ENCODE results near the gene CDC42BPB. TPM values are rescaled to one million over a fixed set of nuclear protein-coding genes. Genes with fewer than 3 reads are reported as not detected.

Gene CDC42BPB
- total RNA-seq, 1 donor from 2014 or later, result 105 TPM

GRCh38 chr14:102916347-102917055, 140.8 kb downstream of the CDC42BPB start:
- ATAC-seq (no peak), DNase-seq (ENCODE audit: low spot score) (no peak)
- intact Hi-C loops (cut with DNase I), result loop anchor here (10.0 kb wide), 1 partner anchor 222 kb away; no protein-coding TSS in a partner anchor

- ATAC-seq, result no peak
- intact Hi-C loops (cut with DNase I), result loop anchor here (10.0 kb wide), 1 partner anchor 221 kb away; no protein-coding TSS in a partner anchor
- no peak for DNase-seq (ENCODE audit: low spot score)
These were observed 141.8 kb downstream of the CDC42BPB start for GRCh38 chr14:102915292-102916110.

GRCh38 chr14:102914474-102915291, 142.7 kb downstream of the CDC42BPB start:
- intact Hi-C loops (cut with DNase I), result loop anchor here (10.0 kb wide), 1 partner anchor 220 kb away; no protein-coding TSS in a partner anchor
- no peak for DNase-seq (ENCODE audit: low spot score)
- no peak for ATAC-seq

GRCh38 chr14:102913341-102914211, 143.8 kb downstream of the CDC42BPB start:
- intact Hi-C loops (cut with DNase I), result loop anchor here (10.0 kb wide), 1 partner anchor 219 kb away; no protein-coding TSS in a partner anchor

GRCh38 chr14:102911991-102912761, 145.2 kb downstream of the CDC42BPB start:
- ATAC-seq, result no peak
- DNase-seq (ENCODE audit: low spot score), result peak; percentile 45
- intact Hi-C loops (cut with DNase I), result loop anchor here (10.0 kb wide), 1 partner anchor 217 kb away; no protein-coding TSS in a partner anchor

More at GRCh38 chr14:102913341-102914211, 143.8 kb downstream of the CDC42BPB start:
- ATAC-seq, result no peak
- DNase-seq (ENCODE audit: low spot score), result peak; percentile 52

- ATAC-seq (peak; percentile 26), DNase-seq (ENCODE audit: low spot score) (peak; percentile 55)
- intact Hi-C loops (cut with DNase I), result loop anchor here (10.0 kb wide), 1 partner anchor 217 kb away; no protein-coding TSS in a partner anchor
These were observed 145.8 kb downstream of the CDC42BPB start for GRCh38 chr14:102911541-102911951.

- ATAC-seq, result no peak
- no peak for DNase-seq (ENCODE audit: low spot score)
- intact Hi-C loops (cut with DNase I), result loop anchor here (10.0 kb wide), 1 partner anchor 216 kb away; no protein-coding TSS in a partner anchor
These were observed 146.9 kb downstream of the CDC42BPB start for GRCh38 chr14:102910442-102910841.

GRCh38 chr14:102909911-102910310, 147.4 kb downstream of the CDC42BPB start:
- intact Hi-C loops (cut with DNase I), result loop anchor here (10.0 kb wide), 1 partner anchor 215 kb away; no protein-coding TSS in a partner anchor
- ATAC-seq, result no peak
- DNase-seq (ENCODE audit: low spot score), result no peak

- ATAC-seq (no peak), DNase-seq (ENCODE audit: low spot score) (no peak)
- intact Hi-C loops (cut with DNase I), result no loop called here
These were observed 147.9 kb downstream of the CDC42BPB start for GRCh38 chr14:102909462-102909861.

GRCh38 chr14:102908766-102909455, 148.4 kb downstream of the CDC42BPB start:
- intact Hi-C loops (cut with DNase I), result no loop called here
- DNase-seq (ENCODE audit: low spot score), result no peak
- no peak for ATAC-seq

- intact Hi-C loops (cut with DNase I), result no loop called here
- DNase-seq (ENCODE audit: low spot score), result no peak
- ATAC-seq, result no peak
These were observed 149.2 kb downstream of the CDC42BPB start for GRCh38 chr14:102907980-102908730.

- DNase-seq (ENCODE audit: low spot score) (no peak), ATAC-seq (no peak)
- intact Hi-C loops (cut with DNase I), result no loop called here
These were observed 150.0 kb downstream of the CDC42BPB start for GRCh38 chr14:102907303-102907844.

GRCh38 chr14:102906616-102907302, 150.6 kb downstream of the CDC42BPB start:
- intact Hi-C loops (cut with DNase I), result no loop called here
- DNase-seq (ENCODE audit: low spot score) (no peak), ATAC-seq (no peak)

GRCh38 chr14:102905116-102906108, 151.9 kb downstream of the CDC42BPB start:
- ATAC-seq (no peak), DNase-seq (ENCODE audit: low spot score) (peak; percentile 51)
- intact Hi-C loops (cut with DNase I), result no loop called here

Measured in sciatic nerve (tissue), 2 donors.